ENCODE data around the gene KNDC1. TPM values are rescaled to one million over a fixed set of nuclear protein-coding genes. Genes with fewer than 3 reads are reported as not detected.

KNDC1 gene
- total RNA-seq, 2 donors from 2014 or later, result 0.33 to 0.37 TPM

- DNase-seq (ENCODE audit: low spot score), result peak; percentile 64
- intact Hi-C loops (cut with DNase I), result loop anchor here (5.0 to 10.0 kb wide), 2 partner anchors 178 to 181 kb away; partner anchors contain the start of gene CFAP46 (in 2 of the 2)
Measured at GRCh38 chr10:133123050-133123745, 36.8 kb upstream of the KNDC1 start.

- peak; percentile 78 for DNase-seq (ENCODE audit: low spot score)
- intact Hi-C loops (cut with DNase I), result loop anchor here (5.0 to 10.0 kb wide), 2 partner anchors 179 to 182 kb away; partner anchors contain the start of gene CFAP46 (in 2 of the 2)
Measured at GRCh38 chr10:133123746-133124356, 36.2 kb upstream of the KNDC1 start.

- intact Hi-C loops (cut with DNase I), result loop anchor here (5.0 to 10.0 kb wide), 2 partner anchors 180 to 182 kb away; partner anchors contain the start of gene CFAP46 (in 2 of the 2)
- DNase-seq (ENCODE audit: low spot score), result peak; percentile 79
Measured at GRCh38 chr10:133124357-133125211, 35.4 kb upstream of the KNDC1 start.

- DNase-seq (ENCODE audit: low spot score), result peak; percentile 56
- intact Hi-C loops (cut with DNase I), result loop anchor here in 1 of 2 donors (10.0 kb wide), 1 partner anchor 181 kb away; the partner anchor contains the start of gene CFAP46
Measured at GRCh38 chr10:133125901-133126300, 34.1 kb upstream of the KNDC1 start.

GRCh38 chr10:133126431-133127290 is 33.4 kb upstream of the KNDC1 start:
- intact Hi-C loops (cut with DNase I), result loop anchor here in 1 of 2 donors (1.0 to 10.0 kb wide), 2 partner anchors 30 to 182 kb away; partner anchors contain the start of gene CFAP46
- peak; percentile 76 for DNase-seq (ENCODE audit: low spot score)

GRCh38 chr10:133127291-133128125 is 32.5 kb upstream of the KNDC1 start:
- peak; percentile 72 for DNase-seq (ENCODE audit: low spot score)
- intact Hi-C loops (cut with DNase I), result loop anchor here in 1 of 2 donors (1.0 to 10.0 kb wide), 2 partner anchors 31 to 183 kb away; partner anchors contain the start of gene CFAP46

- intact Hi-C loops (cut with DNase I), result loop anchor here in 1 of 2 donors (10.0 kb wide), 1 partner anchor 184 kb away; the partner anchor contains the start of gene CFAP46
- peak; percentile 62 for DNase-seq (ENCODE audit: low spot score)
Measured at GRCh38 chr10:133128126-133129070, 31.6 kb upstream of the KNDC1 start.

GRCh38 chr10:133129071-133129858 is 30.8 kb upstream of the KNDC1 start:
- intact Hi-C loops (cut with DNase I), result loop anchor here in 1 of 2 donors (10.0 kb wide), 1 partner anchor 184 kb away; the partner anchor contains the start of gene CFAP46

GRCh38 chr10:133129859-133130495 is 30.0 kb upstream of the KNDC1 start:
- intact Hi-C loops (cut with DNase I), result loop anchor here in 1 of 2 donors (10.0 kb wide), 1 partner anchor 185 kb away; the partner anchor contains the start of gene CFAP46
- DNase-seq (ENCODE audit: low spot score), result peak; percentile 76

More at GRCh38 chr10:133129071-133129858, 30.8 kb upstream of the KNDC1 start:
- peak; percentile 76 for DNase-seq (ENCODE audit: low spot score)

- no peak for DNase-seq (ENCODE audit: low spot score)
- intact Hi-C loops (cut with DNase I), result no loop called here
Measured at GRCh38 chr10:133130602-133131001, 29.4 kb upstream of the KNDC1 start.

GRCh38 chr10:133131053-133131452 is 29.0 kb upstream of the KNDC1 start:
- DNase-seq (ENCODE audit: low spot score), result peak; percentile 70
- intact Hi-C loops (cut with DNase I), result no loop called here

GRCh38 chr10:133131734-133132472 is 28.1 kb upstream of the KNDC1 start:
- DNase-seq (ENCODE audit: low spot score), result peak; percentile 57
- intact Hi-C loops (cut with DNase I), result no loop called here

GRCh38 chr10:133132473-133133291 is 27.3 kb upstream of the KNDC1 start:
- DNase-seq (ENCODE audit: low spot score), result peak; percentile 64
- intact Hi-C loops (cut with DNase I), result no loop called here
